Measurements from ENCODE around the gene RHOT2. TPM values are rescaled to one million over a fixed set of nuclear protein-coding genes. Genes with fewer than 3 reads are reported as not detected.

Gene RHOT2
- total RNA-seq, 1 experiment from 2014 or later: 163 TPM

DNA sequence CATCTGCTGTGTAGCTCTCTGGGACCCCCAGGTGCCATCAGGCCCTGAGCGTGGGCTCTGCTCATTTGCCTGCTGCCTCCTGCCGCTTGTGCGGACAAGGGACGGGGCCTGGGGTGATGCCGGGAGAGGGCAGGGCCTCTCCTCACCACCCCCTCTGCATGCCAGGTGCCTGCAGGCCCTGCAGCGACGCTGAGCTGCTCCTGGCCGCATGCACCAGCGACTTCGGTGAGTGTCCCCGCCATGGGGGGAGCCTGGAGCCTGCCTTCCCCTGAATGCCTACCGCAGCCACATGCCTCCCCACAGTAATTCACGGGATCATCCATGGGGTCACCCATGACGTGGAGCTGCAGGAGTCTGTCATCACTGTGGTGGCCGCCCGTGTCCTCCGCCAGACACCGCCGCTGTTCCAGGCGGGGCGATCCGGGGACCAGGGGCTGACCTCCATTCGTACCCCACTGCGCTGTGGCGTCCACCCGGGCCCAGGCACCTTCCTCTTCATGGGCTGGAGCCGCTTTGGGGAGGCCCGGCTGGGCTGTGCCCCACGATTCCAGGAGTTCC, 48.9 kb downstream of the RHOT2 start:
- TF ChIP-seq, protein P1, sequence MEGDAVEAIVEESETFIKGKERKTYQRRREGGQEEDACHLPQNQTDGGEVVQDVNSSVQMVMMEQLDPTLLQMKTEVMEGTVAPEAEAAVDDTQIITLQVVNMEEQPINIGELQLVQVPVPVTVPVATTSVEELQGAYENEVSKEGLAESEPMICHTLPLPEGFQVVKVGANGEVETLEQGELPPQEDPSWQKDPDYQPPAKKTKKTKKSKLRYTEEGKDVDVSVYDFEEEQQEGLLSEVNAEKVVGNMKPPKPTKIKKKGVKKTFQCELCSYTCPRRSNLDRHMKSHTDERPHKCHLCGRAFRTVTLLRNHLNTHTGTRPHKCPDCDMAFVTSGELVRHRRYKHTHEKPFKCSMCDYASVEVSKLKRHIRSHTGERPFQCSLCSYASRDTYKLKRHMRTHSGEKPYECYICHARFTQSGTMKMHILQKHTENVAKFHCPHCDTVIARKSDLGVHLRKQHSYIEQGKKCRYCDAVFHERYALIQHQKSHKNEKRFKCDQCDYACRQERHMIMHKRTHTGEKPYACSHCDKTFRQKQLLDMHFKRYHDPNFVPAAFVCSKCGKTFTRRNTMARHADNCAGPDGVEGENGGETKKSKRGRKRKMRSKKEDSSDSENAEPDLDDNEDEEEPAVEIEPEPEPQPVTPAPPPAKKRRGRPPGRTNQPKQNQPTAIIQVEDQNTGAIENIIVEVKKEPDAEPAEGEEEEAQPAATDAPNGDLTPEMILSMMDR (IDR thresholded peaks at IDR 0.05; ENCODE audit: unreplicated experiment): no peak
- intact Hi-C loops (cut with micrococcal nuclease; ENCODE audit: unreplicated experiment): no loop called here
- CTCF ChIA-PET: interaction anchor here (0.9 to 1.3 kb wide), 2 partner anchors 9 to 24 kb away, joined by 5 to 10 read pairs; partner anchors contain the start of genes CCDC78, CIAO3 and HAGHL
- peaks cover 27% of the 10 kb centered on the region for H3K4me1 Mint-ChIP-seq (ENCODE audit: low read depth, unreplicated experiment)
- H3K9me3 Mint-ChIP-seq (ENCODE audit: low read depth, unreplicated experiment): no peaks in the 10 kb centered on the region
- peak overlapping the region; percentile 83 for H3K27ac Mint-ChIP-seq (ENCODE audit: unreplicated experiment)
- no peak for DNase-seq
- peak overlapping the region; percentile 78 for H3K4me3 Mint-ChIP-seq (ENCODE audit: low read depth, unreplicated experiment)
- BruUV-seq (replicated peaks): no TSS peak
- no peaks in the 10 kb centered on the region for H3K27me3 Mint-ChIP-seq (ENCODE audit: unreplicated experiment)
- peaks cover 82% of the 10 kb centered on the region for H3K36me3 Mint-ChIP-seq (ENCODE audit: insufficient read depth, unreplicated experiment)

DNA sequence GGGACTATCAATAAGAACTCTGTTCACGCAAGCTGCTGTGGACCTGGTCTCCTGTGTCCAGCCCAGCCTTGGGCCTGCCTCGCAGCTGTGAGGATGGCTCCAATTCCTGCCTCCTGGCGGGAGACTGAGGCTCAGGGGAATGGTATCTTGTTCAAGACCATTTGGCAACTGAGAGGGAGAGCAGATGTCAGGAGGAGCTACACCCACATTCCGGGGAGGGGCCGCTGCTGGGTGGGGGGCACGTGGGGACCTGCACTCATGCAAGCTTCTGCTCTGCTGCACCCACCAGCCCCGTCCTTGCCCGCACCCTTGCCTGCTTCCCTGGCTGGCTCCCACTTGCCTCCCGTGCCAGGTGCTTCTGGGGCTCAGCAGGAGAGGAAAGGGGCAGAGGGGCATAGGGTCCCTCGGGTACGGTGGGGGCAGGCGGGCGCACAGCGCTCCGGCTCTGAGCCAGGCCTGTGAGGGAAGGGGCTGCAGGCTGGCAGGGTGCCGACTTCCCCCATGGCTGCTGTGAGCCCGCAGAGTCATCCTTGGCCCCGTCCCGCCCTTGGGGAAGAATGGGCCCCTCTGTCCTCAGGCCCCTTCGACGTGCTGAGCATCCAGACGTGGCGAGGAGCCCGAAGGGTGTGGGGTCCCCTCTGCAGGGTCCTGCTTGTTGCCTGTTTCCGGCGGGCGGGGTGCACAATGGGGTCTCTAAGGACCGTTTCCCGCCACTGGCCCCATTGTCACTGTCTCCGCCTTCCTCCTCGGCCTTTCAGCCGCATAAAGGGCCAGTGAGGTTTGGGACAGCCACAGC, 49.7 kb downstream of the RHOT2 start:
- no peaks in the 10 kb centered on the region for H3K27me3 Mint-ChIP-seq (ENCODE audit: unreplicated experiment)
- CTCF ChIA-PET: no interaction called here
- peaks cover 86% of the 10 kb centered on the region for H3K36me3 Mint-ChIP-seq (ENCODE audit: insufficient read depth, unreplicated experiment)
- no peak for DNase-seq
- intact Hi-C loops (cut with micrococcal nuclease; ENCODE audit: unreplicated experiment): no loop called here
- TF ChIP-seq, protein P1 (IDR thresholded peaks at IDR 0.05; ENCODE audit: unreplicated experiment): no peak
- BruUV-seq (replicated peaks): no TSS peak
- H3K27ac Mint-ChIP-seq (ENCODE audit: unreplicated experiment): no peak overlapping the region
- H3K4me3 Mint-ChIP-seq (ENCODE audit: low read depth, unreplicated experiment): no peak overlapping the region
- peaks cover 27% of the 10 kb centered on the region for H3K4me1 Mint-ChIP-seq (ENCODE audit: low read depth, unreplicated experiment)
- H3K9me3 Mint-ChIP-seq (ENCODE audit: low read depth, unreplicated experiment): no peaks in the 10 kb centered on the region

DNA sequence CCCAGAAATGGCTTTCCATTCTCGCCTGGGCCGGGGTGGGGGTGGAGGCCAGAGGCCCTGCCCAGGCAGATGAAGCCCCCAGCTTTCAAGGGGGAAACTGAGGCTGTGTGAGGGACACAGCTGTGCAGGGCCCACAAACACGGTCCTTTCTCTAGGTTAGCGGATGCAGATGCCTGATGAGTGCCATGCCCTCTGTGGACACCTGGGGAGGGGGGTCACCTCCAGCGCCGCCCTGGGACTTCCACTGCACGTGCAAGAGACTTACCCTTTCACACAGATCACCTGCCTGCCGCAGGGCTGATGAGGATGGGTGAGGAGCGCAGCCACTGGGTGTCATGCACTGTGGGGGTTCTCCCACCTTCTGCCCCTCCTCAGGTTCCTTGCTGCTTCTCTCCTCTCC, 50.5 kb downstream of the RHOT2 start:
- peak overlapping the region; percentile 84 for H3K4me3 Mint-ChIP-seq (ENCODE audit: low read depth, unreplicated experiment)
- TF ChIP-seq, protein P1 (IDR thresholded peaks at IDR 0.05; ENCODE audit: unreplicated experiment): no peak
- H3K9me3 Mint-ChIP-seq (ENCODE audit: low read depth, unreplicated experiment): no peaks in the 10 kb centered on the region

DNA sequence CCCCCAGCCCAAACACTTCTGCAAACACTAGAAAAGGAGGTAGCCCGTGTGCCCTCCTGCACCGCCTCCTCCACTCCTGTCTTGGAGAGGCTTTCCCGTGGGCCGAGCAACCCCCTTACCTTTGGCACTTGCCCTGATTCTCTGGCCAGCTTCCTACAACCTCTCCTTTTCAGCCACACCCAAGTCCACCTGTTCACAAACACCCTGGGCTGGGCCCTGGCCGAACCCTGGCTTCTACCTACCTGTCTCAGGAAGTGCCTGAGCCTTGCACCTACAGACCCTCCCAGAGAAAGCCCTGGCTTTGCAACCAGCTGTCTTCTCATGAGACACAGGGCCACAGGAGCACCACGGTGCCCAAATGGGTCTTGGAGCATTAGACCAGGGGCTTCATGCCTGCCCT, 51.0 kb downstream of the RHOT2 start:
- H3K9me3 Mint-ChIP-seq (ENCODE audit: low read depth, unreplicated experiment): no peaks in the 10 kb centered on the region
- no peaks in the 10 kb centered on the region for H3K27me3 Mint-ChIP-seq (ENCODE audit: unreplicated experiment)
- TF ChIP-seq, protein P1 (IDR thresholded peaks at IDR 0.05; ENCODE audit: unreplicated experiment): no peak
- no peak for DNase-seq
- H3K36me3 Mint-ChIP-seq (ENCODE audit: insufficient read depth, unreplicated experiment): peaks cover 82% of the 10 kb centered on the region
- H3K27ac Mint-ChIP-seq (ENCODE audit: unreplicated experiment): peak overlapping the region; percentile 77
- peaks cover 27% of the 10 kb centered on the region for H3K4me1 Mint-ChIP-seq (ENCODE audit: low read depth, unreplicated experiment)
- intact Hi-C loops (cut with micrococcal nuclease; ENCODE audit: unreplicated experiment): no loop called here
- no TSS peak for BruUV-seq (replicated peaks)
- H3K4me3 Mint-ChIP-seq (ENCODE audit: low read depth, unreplicated experiment): peak overlapping the region; percentile 84
- CTCF ChIA-PET: interaction anchor here (1.2 kb wide), 1 partner anchor 42 kb away, joined by 4 read pairs; the partner anchor contains the start of gene MSLN

More for the DNA sequence above, 50.5 kb downstream of the RHOT2 start:
- Mint-ChIP-seq H3K27me3 (ENCODE audit: unreplicated experiment) (no peaks in the 10 kb centered on the region), H3K36me3 (ENCODE audit: insufficient read depth, unreplicated experiment) (peaks cover 82% of the 10 kb centered on the region), H3K4me1 (ENCODE audit: low read depth, unreplicated experiment) (peaks cover 27% of the 10 kb centered on the region), H3K27ac (ENCODE audit: unreplicated experiment) (peak overlapping the region; percentile 77)
- no TSS peak for BruUV-seq (replicated peaks)
- intact Hi-C loops (cut with micrococcal nuclease; ENCODE audit: unreplicated experiment): no loop called here
- no peak for DNase-seq
- CTCF ChIA-PET: no interaction called here
